BJ (cell line): ENCODE measurements around the gene ARHGAP24. TPM values are rescaled to one million over a fixed set of nuclear protein-coding genes. Genes with fewer than 3 reads are reported as not detected.
"Not testable (repeated sequence)": the region's sequence is repeated elsewhere in the genome, so short reads cannot be mapped to it uniquely, and the experiment has no call there.

ENCODE experiments used
- CTCF ChIA-PET: fragments of 350-600 bp; formaldehyde crosslinking; extraction: SDS; loops from one replicate; lab custom pipeline; 2021; ENCODE audit warnings: antibody characterized with exemption, inconsistent platforms; lab: Yijun Ruan, JAX
- POLR2A ChIA-PET: fragments of 300-600 bp; sonication (Branson Sonifier 250); formaldehyde crosslinking; extraction: SDS; loops from one replicate; lab custom pipeline; 2021; ENCODE audit warnings: antibody characterized with exemption; lab: Charles Lee
- DNase-seq: peaks from one replicate; pipeline ENCODE4 v3.0.0-alpha.2; 2011; ENCODE audit warnings: low read depth
- H3K27me3 ChIP-seq: 2 replicates; pipeline ENCODE4 v1.6.0; 2011; ENCODE audit warnings: low read length; ENCODE audit not compliant: control insufficient read depth, insufficient read depth
- H3K36me3 ChIP-seq: 2 replicates; pipeline ENCODE4 v1.5.1; 2011; ENCODE audit warnings: low read length; ENCODE audit not compliant: control insufficient read depth, insufficient read depth
- H3K4me3 ChIP-seq: 2 replicates; pipeline ENCODE4 v1.5.1; 2011; ENCODE audit warnings: low read depth, mild to moderate bottlenecking, control low read depth, low read length
- CTCF ChIP-seq: IDR thresholded peaks from 2 replicates; pipeline ENCODE4 v1.5.1; 2011; ENCODE audit warnings: low read depth, mild to moderate bottlenecking, control low read depth, inconsistent platforms, low read length, moderate library complexity; ENCODE audit not compliant: insufficient read depth
- polyA plus RNA-seq: library from polyadenylated mRNA; depleted of rRNA; stranded (reverse); fragments of >200 nt; gene quantifications from 2 replicates; pipeline ENCODE4 v1.2.3, GENCODE V29; 2011

ARHGAP24 gene
- polyA plus RNA-seq, 1 experiment, result 17.7 TPM

GRCh38 chr4:86015412-86016350 lies 540.7 kb downstream of the ARHGAP24 start:
- POLR2A ChIA-PET, result no interaction called here
- no peak for DNase-seq
- no peak for TF ChIP-seq CTCF
- Histone ChIP-seq H3K4me3 (no peak overlapping the region), H3K27me3 (no peaks in the 10 kb centered on the region), H3K36me3 (no peaks in the 10 kb centered on the region)
- CTCF ChIA-PET, result interaction anchor here (1.3 to 2.3 kb wide), 2 partner anchors 11 to 16 kb away, joined by 3 to 5 read pairs; no protein-coding TSS in a partner anchor

GRCh38 chr4:86019362-86019761 lies 544.4 kb downstream of the ARHGAP24 start:
- Histone ChIP-seq H3K4me3 (no peak overlapping the region), H3K36me3 (no peaks in the 10 kb centered on the region), H3K27me3 (no peaks in the 10 kb centered on the region)
- no peak for TF ChIP-seq CTCF
- ChIA-PET CTCF (interaction anchor here (0.7 to 1.7 kb wide), 2 partner anchors 13 to 24 kb away, joined by 3 to 6 read pairs; no protein-coding TSS in a partner anchor), POLR2A (no interaction called here)
- no peak for DNase-seq

GRCh38 chr4:86019906-86020305 lies 545.0 kb downstream of the ARHGAP24 start:
- CTCF ChIA-PET, result interaction anchor here (1.7 kb wide), 1 partner anchor 12 kb away, joined by 6 read pairs; no protein-coding TSS in a partner anchor
- Histone ChIP-seq H3K36me3 (no peaks in the 10 kb centered on the region), H3K4me3 (no peak overlapping the region), H3K27me3 (no peaks in the 10 kb centered on the region)
- no peak for TF ChIP-seq CTCF
- DNase-seq, result no peak
- POLR2A ChIA-PET, result no interaction called here

GRCh38 chr4:86021671-86022070 lies 546.7 kb downstream of the ARHGAP24 start:
- ChIA-PET CTCF (interaction anchor here (0.6 kb wide), 1 partner anchor 120 kb away, joined by 3 read pairs; no protein-coding TSS in a partner anchor), POLR2A (interaction anchor here (0.6 kb wide), 1 partner anchor 70 kb away, joined by 12 read pairs; no protein-coding TSS in a partner anchor)
- not testable (repeated sequence) for H3K36me3 ChIP-seq, DNase-seq, H3K4me3 ChIP-seq, H3K27me3 ChIP-seq

GRCh38 chr4:86026720-86027119 lies 551.8 kb downstream of the ARHGAP24 start:
- H3K36me3 ChIP-seq, result no peaks in the 10 kb centered on the region
- TF ChIP-seq CTCF, result no peak
- ChIA-PET CTCF (interaction anchor here (2.1 kb wide), 1 partner anchor 9 kb away, joined by 5 read pairs; no protein-coding TSS in a partner anchor), POLR2A (no interaction called here)
- DNase-seq, result no peak
- no peaks in the 10 kb centered on the region; the same call in 1 of the 2 replicates for H3K27me3 ChIP-seq
- H3K4me3 ChIP-seq, result no peak overlapping the region
